Activated naive CD8-positive, alpha-beta T cell treated with anti-CD3 and anti-CD28 coated beads for 36 hours (primary cell): Measurements from ENCODE around the gene JKAMP. TPM values are rescaled to one million over a fixed set of nuclear protein-coding genes. Genes with fewer than 3 reads are reported as not detected.

ENCODE experiments used
- DNase-seq: peaks from one replicate; pipeline ENCODE4 v3.0.0; 2021
- H3K27ac Mint-ChIP-seq: one replicate; pipeline ENCODE4 v1.8.0; 2022; ENCODE audit warnings: mild to moderate bottlenecking, moderate library complexity, mixed read lengths
- H3K27me3 Mint-ChIP-seq: one replicate; pipeline ENCODE4 v1.8.0; 2022; ENCODE audit warnings: mild to moderate bottlenecking, mixed read lengths
- H3K36me3 Mint-ChIP-seq: one replicate; pipeline ENCODE4 v1.8.0; 2021; ENCODE audit warnings: mild to moderate bottlenecking, mixed read lengths
- H3K4me1 Mint-ChIP-seq: one replicate; pipeline ENCODE4 v1.8.0; 2021; ENCODE audit warnings: mixed read lengths
- H3K4me3 Mint-ChIP-seq: one replicate; pipeline ENCODE4 v1.8.0; 2022; ENCODE audit warnings: mild to moderate bottlenecking, moderate library complexity, mixed read lengths
- H3K9me3 Mint-ChIP-seq: one replicate; pipeline ENCODE4 v1.8.0; 2022; ENCODE audit warnings: mixed read lengths
- total RNA-seq, 2 experiments: library from RNA; stranded (reverse); gene quantifications; one replicate each; pipeline ENCODE4 v1.2.3, GENCODE V29; 2021

The JKAMP gene
- total RNA-seq, 2 experiments from 2014 or later: 19.8 to 23.6 TPM

DNA sequence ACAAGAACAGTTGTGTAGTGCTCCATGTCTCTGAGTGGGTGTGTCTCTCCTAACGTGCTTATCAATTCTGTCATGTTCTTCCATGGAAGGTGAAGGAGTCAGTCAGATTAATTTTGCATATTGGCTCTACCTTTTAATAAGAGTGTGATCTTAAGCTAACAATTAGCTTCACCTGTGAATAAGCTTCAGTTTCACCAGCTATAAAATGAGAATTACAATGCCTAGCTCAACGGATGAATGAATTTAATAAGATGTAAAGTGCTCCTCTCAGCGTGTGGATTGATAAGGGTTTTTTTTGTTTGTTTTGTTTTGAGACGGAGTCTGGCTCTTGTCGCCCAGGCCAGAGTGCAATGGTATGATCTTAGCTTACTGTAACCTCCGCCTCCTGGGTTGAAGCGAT lies 59.6 kb downstream of the JKAMP start:
- no peaks in the 10 kb centered on the region for H3K9me3 Mint-ChIP-seq
- H3K27me3 Mint-ChIP-seq: peaks cover 7% of the 10 kb centered on the region
- no peak overlapping the region for H3K4me3 Mint-ChIP-seq
- no peaks in the 10 kb centered on the region for H3K4me1 Mint-ChIP-seq
- no peaks in the 10 kb centered on the region for H3K36me3 Mint-ChIP-seq
- no peak for DNase-seq
- no peak overlapping the region for H3K27ac Mint-ChIP-seq

DNA sequence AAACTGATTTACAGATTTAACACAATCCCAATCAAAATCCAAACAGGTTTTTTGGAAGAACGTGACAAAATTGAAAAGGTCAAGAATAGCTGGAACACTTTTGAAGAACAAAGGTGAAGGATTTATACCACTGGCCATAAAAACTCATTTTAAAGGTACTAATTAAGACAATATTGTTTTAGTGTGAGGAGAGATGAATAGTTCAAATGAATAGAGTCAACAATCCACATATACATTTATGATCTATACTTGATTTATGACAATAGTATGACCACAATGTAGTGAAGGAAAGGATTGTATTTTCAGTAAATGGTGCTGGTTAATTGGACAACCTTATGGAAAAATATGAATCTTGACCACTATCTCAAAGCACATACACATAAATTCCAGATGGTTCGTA lies 63.0 kb downstream of the JKAMP start:
- Mint-ChIP-seq H3K9me3 (no peaks in the 10 kb centered on the region), H3K4me1 (no peaks in the 10 kb centered on the region), H3K27ac (no peak overlapping the region), H3K4me3 (no peak overlapping the region), H3K27me3 (peaks cover 7% of the 10 kb centered on the region), H3K36me3 (no peaks in the 10 kb centered on the region)
- DNase-seq: no peak

Other genes with a start within 250 kb of the JKAMP start
- gene GPR135, start 19.1 kb upstream of the JKAMP start, total RNA-seq: under 1 TPM; 0.60 to 0.97 TPM
- gene L3HYPDH, start 109 bp upstream of the JKAMP start, total RNA-seq: 1 to 10 TPM; 9.3 to 9.7 TPM
- not detected for gene CCDC175, start 92.3 kb downstream of the JKAMP start, total RNA-seq